IMR-90 (cell line): ENCODE measurements around the gene IL34. TPM values are rescaled to one million over a fixed set of nuclear protein-coding genes. Genes with fewer than 3 reads are reported as not detected.
A peak's percentile ranks its signal among the peaks of the same experiment; 100 is the strongest.

Source experiments
- ATAC-seq: fragments of 200-7000 bp; cut with Tn5 transposase; 2 replicates; pipeline ENCODE4 v1.9.1; 2020; ENCODE audit warnings: low read depth, mild to moderate bottlenecking, moderate library complexity
- BruUV-seq: library from RNA; stranded (reverse); fragments of 400-500 nt; replicated peaks from 2 replicates; lab custom pipeline; 2021; lab: Mats Ljungman, UMichigan
- CTCF ChIA-PET: fragments of 300-600 bp; formaldehyde crosslinking; extraction: SDS; loops from one replicate; lab custom pipeline; 2021; ENCODE audit warnings: antibody characterized with exemption; lab: Yijun Ruan, JAX
- POLR2A ChIA-PET: fragments of 300-600 bp; sonication (Branson Sonifier 250); formaldehyde crosslinking; loops from one replicate; lab custom pipeline; 2022; ENCODE audit warnings: antibody characterized with exemption; ENCODE audit not compliant: unreplicated experiment; lab: Charles Lee
- DNase-seq: peaks from one replicate; pipeline ENCODE4 v3.0.0; 2013
- H2AFZ ChIP-seq: replicated peaks from 2 replicates; pipeline ENCODE3; 2013; ENCODE audit warnings: low read length, mild to moderate bottlenecking; ENCODE audit not compliant: poor library complexity
- H2AK5ac ChIP-seq: 2 replicates; pipeline ENCODE4 v1.6.1; 2013; ENCODE audit warnings: low read depth, low read length, inconsistent platforms
- H2AK9ac ChIP-seq: replicated peaks from 2 replicates; pipeline ENCODE3; 2013; ENCODE audit warnings: mild to moderate bottlenecking, low read depth, low read length, moderate library complexity; ENCODE audit not compliant: poor library complexity
- H2BK120ac ChIP-seq: 2 replicates; pipeline ENCODE4 v1.6.1; 2013; ENCODE audit warnings: low read depth, low read length, inconsistent platforms
- H2BK15ac ChIP-seq: 3 replicates; pipeline ENCODE4 v1.6.1; 2013; ENCODE audit warnings: low read depth, low read length, inconsistent platforms
- H2BK20ac ChIP-seq: 2 replicates; pipeline ENCODE4 v1.6.1; 2013; ENCODE audit warnings: low read depth, mild to moderate bottlenecking, inconsistent platforms, low read length, moderate library complexity
- H2BK5ac ChIP-seq: 2 replicates; pipeline ENCODE4 v1.6.1; 2013; ENCODE audit warnings: mild to moderate bottlenecking, low read depth, low read length, inconsistent platforms; ENCODE audit not compliant: poor library complexity, severe bottlenecking
- H3K14ac ChIP-seq: replicated peaks from 2 replicates; pipeline ENCODE4 v1.6.1; 2013; ENCODE audit warnings: low read depth, low read length, inconsistent platforms
- H3K18ac ChIP-seq: 2 replicates; pipeline ENCODE4 v1.6.1; 2013; ENCODE audit warnings: low read depth, low read length, control low read depth
- H3K23ac ChIP-seq: 2 replicates; pipeline ENCODE4 v1.6.1; 2013; ENCODE audit warnings: low read depth, low read length, inconsistent platforms
- H3K27ac ChIP-seq: 2 replicates; pipeline ENCODE4 v1.5.1; 2013; ENCODE audit warnings: mild to moderate bottlenecking, control low read depth, low read length; ENCODE audit not compliant: insufficient read depth
- H3K27me3 ChIP-seq: 2 replicates; pipeline ENCODE4 v1.6.1; 2013; ENCODE audit warnings: low read length; ENCODE audit not compliant: control insufficient read depth, insufficient read depth
- H3K36me3 ChIP-seq: 2 replicates; pipeline ENCODE4 v1.6.1; 2013; ENCODE audit warnings: low read length, mixed read lengths; ENCODE audit not compliant: control insufficient read depth, insufficient read depth
- H3K4ac ChIP-seq: 2 replicates; pipeline ENCODE4 v1.6.1; 2013; ENCODE audit warnings: low read depth, low read length, inconsistent platforms
- H3K4me1 ChIP-seq: 2 replicates; pipeline ENCODE4 v1.6.1; 2013; ENCODE audit warnings: low read length, mixed read lengths; ENCODE audit not compliant: control insufficient read depth, insufficient read depth
- H3K4me2 ChIP-seq: 2 replicates; pipeline ENCODE4 v1.6.1; 2013; ENCODE audit warnings: low read depth, mild to moderate bottlenecking, control low read depth, low read length, moderate library complexity
- H3K4me3 ChIP-seq: 2 replicates; pipeline ENCODE4 v1.5.1; 2013; ENCODE audit warnings: low read depth, mild to moderate bottlenecking, control low read depth, low read length, moderate library complexity; ENCODE audit not compliant: insufficient read depth
- H3K56ac ChIP-seq: 2 replicates; pipeline ENCODE4 v1.6.1; 2013; ENCODE audit warnings: low read length, inconsistent platforms; ENCODE audit not compliant: insufficient read depth; ENCODE audit errors: extremely low read depth
- H3K79me1 ChIP-seq, 2 experiments: 2 replicates each; pipeline ENCODE4 v1.6.1; 2013; ENCODE audit warnings: low read length in 2 of 2, inconsistent platforms in 1 of 2, low read depth in 1 of 2
- H3K9ac ChIP-seq: 2 replicates; pipeline ENCODE4 v1.6.1; 2013; ENCODE audit warnings: low read depth, low read length, control low read depth
- H3K9me1 ChIP-seq: 2 replicates; pipeline ENCODE4 v1.6.1; 2013; ENCODE audit warnings: low read length, inconsistent platforms; ENCODE audit not compliant: insufficient read depth
- H3K9me3 ChIP-seq: 2 replicates; pipeline ENCODE4 v1.6.1; 2013; ENCODE audit warnings: low read length; ENCODE audit not compliant: control insufficient read depth, insufficient read depth
- H4K20me1 ChIP-seq: 2 replicates; pipeline ENCODE4 v1.6.1; 2013; ENCODE audit warnings: low read length, inconsistent platforms; ENCODE audit not compliant: insufficient read depth
- H4K5ac ChIP-seq: 2 replicates; pipeline ENCODE4 v1.6.1; 2013; ENCODE audit warnings: mild to moderate bottlenecking, low read depth, low read length, control low read depth
- H4K8ac ChIP-seq, 2 experiments: 2 replicates each; pipeline ENCODE4 v1.6.1; 2013; ENCODE audit warnings: low read depth in 2 of 2, low read length in 2 of 2, control low read depth in 1 of 2, inconsistent platforms in 1 of 2
- H4K91ac ChIP-seq: 2 replicates; pipeline ENCODE4 v1.6.1; 2013; ENCODE audit warnings: low read depth, low read length, inconsistent platforms; ENCODE audit not compliant: insufficient read depth
- CEBPB ChIP-seq: IDR thresholded peaks from 2 replicates; pipeline ENCODE4 v1.6.1; 2012; ENCODE audit warnings: low read depth, low read length, improper control_type of control experiment
- CHD1 ChIP-seq: IDR thresholded peaks from 2 replicates; pipeline ENCODE4 v1.6.1; 2012; ENCODE audit warnings: low read depth, low read length, improper control_type of control experiment
- ELK1 ChIP-seq: fragments of 150-350 bp; IDR thresholded peaks from 2 replicates; pipeline ENCODE4 v1.6.1; 2016; ENCODE audit warnings: low read depth, mild to moderate bottlenecking, low read length, moderate library complexity, borderline replicate concordance
- MAZ ChIP-seq: IDR thresholded peaks from 2 replicates; pipeline ENCODE4 v1.6.1; 2012; ENCODE audit warnings: low read depth, mild to moderate bottlenecking, low read length, improper control_type of control experiment, moderate library complexity, borderline replicate concordance
- POLR2A ChIP-seq: IDR thresholded peaks from 2 replicates; pipeline ENCODE4 v1.6.1; 2012; ENCODE audit warnings: mild to moderate bottlenecking, low read depth, low read length
- RAD21 ChIP-seq: IDR thresholded peaks from 2 replicates; pipeline ENCODE4 v1.6.1; 2012; ENCODE audit warnings: low read length, improper control_type of control experiment
- WGBS, 2 experiments: methylation state at CpG; one replicate each; pipeline versions ENCODE4 v1.1.5 to v1.1.7; 2013; ENCODE audit warnings: missing lambda C conversion rate in 2 of 2; ENCODE audit not compliant: insufficient read length in 1 of 2; ENCODE audit errors: extremely low coverage in 2 of 2; 5-methylcytosine and 5-hydroxymethylcytosine counted together
- dilution Hi-C: fragments of 300-500 bp; cut with HindIII; formaldehyde crosslinking; loops from one replicate; pipeline ENCODE4 v1.14.3; 2018; ENCODE audit warnings: low sequenced_read_pairs; ENCODE audit not compliant: unreplicated experiment
- in situ Hi-C: fragments of 300-500 bp; cut with MboI; formaldehyde crosslinking; loops from 3 replicates; pipeline ENCODE4 v1.14.3; 2019; ENCODE audit warnings: low sequenced_read_pairs, inconsistent platforms, mixed read lengths
- intact Hi-C: fragments of 100-400 bp; cut with micrococcal nuclease; formaldehyde crosslinking; loops from 2 replicates; pipeline ENCODE4 v1.10.0; 2022
- polyA plus RNA-seq, 3 experiments: library from polyadenylated mRNA; depleted of rRNA; stranded (reverse); fragments of >200 nt; gene quantifications; 2 replicates each; pipeline ENCODE4 v1.2.3, GENCODE V29; 2012; ENCODE audit warnings: low replicate concordance in 1 of 3
- total RNA-seq: library from RNA; depleted of rRNA; stranded (reverse); fragments of >200 nt; gene quantifications from 2 replicates; pipeline ENCODE4 v1.2.3, GENCODE V29; 2012

The IL34 gene
- total and polyA plus RNA-seq, 2 of the 4 experiments (the other 2 are of a cell fraction): 1.3 to 2.5 TPM

DNA sequence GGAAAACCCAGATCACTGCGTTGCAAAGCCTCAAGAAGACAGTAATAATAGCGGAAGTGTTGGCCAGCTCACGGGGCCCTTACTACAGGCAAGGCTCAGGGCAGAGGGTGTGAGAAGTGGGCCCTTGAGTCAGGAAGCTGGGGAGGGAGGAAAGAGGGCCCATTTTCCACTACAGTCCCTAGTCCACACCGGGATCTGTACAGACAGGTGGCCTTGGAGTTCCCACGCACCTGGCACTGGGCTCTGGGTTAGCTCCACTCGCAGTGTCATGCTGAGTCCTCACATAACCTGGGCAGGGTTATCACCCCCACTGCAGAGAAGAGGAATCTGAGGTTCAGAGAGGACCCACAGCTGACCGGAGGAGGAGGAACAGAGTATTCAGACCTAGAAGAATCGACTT is 56.3 kb downstream of the IL34 start:
- DNase-seq: no peak
- H3K4me2 ChIP-seq: no peak overlapping the region
- ChIA-PET CTCF (interaction anchor here (0.9 to 2.0 kb wide), 5 partner anchors 12 to 50 kb away, joined by 3 to 12 read pairs (median 8); no protein-coding TSS in a partner anchor), POLR2A (interaction anchor here (1.0 to 1.1 kb wide), 2 partner anchors 10 to 34 kb away, joined by 3 to 14 read pairs; no protein-coding TSS in a partner anchor)
- H4K8ac ChIP-seq: peak overlapping the region; percentile 4 to 73
- H4K5ac ChIP-seq: peak overlapping the region; percentile 73
- peak overlapping the region; percentile 97 for H3K4ac ChIP-seq
- H3K4me1 ChIP-seq: peaks cover 65% of the 10 kb centered on the region
- H3K27me3 ChIP-seq: no peaks in the 10 kb centered on the region
- peak overlapping the region; percentile 71 for H3K18ac ChIP-seq
- H3K36me3 ChIP-seq: no peaks in the 10 kb centered on the region; the same call in 1 of the 2 replicates
- H2BK5ac ChIP-seq: peak overlapping the region; percentile 96
- peak overlapping the region; percentile 86 for H2AK9ac ChIP-seq
- H2BK120ac ChIP-seq: peak overlapping the region; percentile 99
- no peak for ATAC-seq
- dilution Hi-C loops: no loop called here
- peak overlapping the region; percentile 97 for H2BK20ac ChIP-seq
- no peak overlapping the region for H3K4me3 ChIP-seq
- H3K9ac ChIP-seq: peak overlapping the region; percentile 34
- peak overlapping the region; percentile 75 for H3K23ac ChIP-seq
- H2AK5ac ChIP-seq: peak overlapping the region; percentile 100
- no CpG with 5 or more reads among the region's 8 CpGs for WGBS, 2 experiments
- peak overlapping the region; percentile 23; the same call in 1 of the 2 replicates for H3K56ac ChIP-seq
- TF ChIP-seq ELK1: no peak
- TF ChIP-seq POLR2A: no peak
- no peak for TF ChIP-seq MAZ
- no peak for TF ChIP-seq CHD1
- no peak for TF ChIP-seq RAD21
- TF ChIP-seq CEBPB: no peak
- intact Hi-C loops: loop anchor here (1.0 kb wide), 1 partner anchor 36 kb away; no protein-coding TSS in a partner anchor
- H3K27ac ChIP-seq: peak overlapping the region; percentile 80
- peak overlapping the region; percentile 53; the same call in 2 of the 3 replicates for H2BK15ac ChIP-seq
- H3K79me1 ChIP-seq: peaks cover 0 to 50% of the 10 kb centered on the region in 2 experiments; a peak in 2 of 4 replicates
- peak overlapping the region; percentile 99 for H4K91ac ChIP-seq
- no TSS peak for BruUV-seq
- H4K20me1 ChIP-seq: no peaks in the 10 kb centered on the region
- H2AFZ ChIP-seq: peak overlapping the region; percentile 89
- in situ Hi-C loops: no loop called here
- peak overlapping the region; percentile 94 for H3K14ac ChIP-seq
- H3K9me3 ChIP-seq: no peaks in the 10 kb centered on the region
- peaks cover 53% of the 10 kb centered on the region for H3K9me1 ChIP-seq
